Smooth muscle cell (in vitro differentiated cells): ENCODE measurements around the gene TOX3. TPM values are rescaled to one million over a fixed set of nuclear protein-coding genes. Genes with fewer than 3 reads are reported as not detected.

Experiments
- DNase-seq: peaks from one replicate; lab custom pipeline; 2025; ENCODE audit not compliant: unreplicated experiment; lab: John Stamatoyannopoulos, UW
- H2AFZ ChIP-seq: fragments of 200-600 bp; sonication (generic); 2 replicates; pipeline ENCODE4 v1.6.0; 2016; ENCODE audit warnings: antibody characterized with exemption, low read depth, mild to moderate bottlenecking
- H3F3A ChIP-seq: fragments of 200-600 bp; sonication (generic); 2 replicates; pipeline ENCODE4 v1.6.0; 2017; ENCODE audit warnings: antibody characterized with exemption, low read depth
- H3K27ac ChIP-seq: fragments of 200-600 bp; sonication (generic); 2 replicates; pipeline ENCODE4 v1.5.1; 2016; ENCODE audit warnings: low read depth, mild to moderate bottlenecking
- H3K27me3 ChIP-seq: fragments of 200-600 bp; sonication (generic); 2 replicates; pipeline ENCODE4 v1.6.1; 2016; ENCODE audit warnings: low read depth, mild to moderate bottlenecking
- H3K36me3 ChIP-seq: fragments of 200-600 bp; sonication (generic); 2 replicates; pipeline ENCODE4 v1.5.1; 2016; ENCODE audit warnings: low read depth
- H3K4me1 ChIP-seq: fragments of 200-600 bp; sonication (generic); 2 replicates; pipeline ENCODE4 v1.5.1; 2016; ENCODE audit warnings: low read depth
- H3K4me2 ChIP-seq: fragments of 200-600 bp; sonication (generic); 2 replicates; pipeline ENCODE4 v1.6.0; 2016; ENCODE audit warnings: mild to moderate bottlenecking
- H3K4me3 ChIP-seq: fragments of 200-600 bp; sonication (generic); 2 replicates; pipeline ENCODE4 v1.5.1; 2016; ENCODE audit warnings: mild to moderate bottlenecking
- H3K79me2 ChIP-seq: fragments of 200-600 bp; sonication (generic); 2 replicates; pipeline ENCODE4 v1.6.0; 2016; ENCODE audit warnings: low read depth, mild to moderate bottlenecking
- H3K9ac ChIP-seq: fragments of 200-600 bp; sonication (generic); 2 replicates; pipeline ENCODE4 v1.6.0; 2016; ENCODE audit warnings: low read depth
- H3K9me3 ChIP-seq: fragments of 200-600 bp; sonication (generic); replicated peaks from 2 replicates; pipeline ENCODE4 v1.5.1; 2016; ENCODE audit warnings: low read depth
- H4K20me1 ChIP-seq: fragments of 200-600 bp; sonication (generic); 2 replicates; pipeline ENCODE4 v1.6.0; 2016; ENCODE audit warnings: low read depth
- WGBS: methylation state at CpG from one replicate; pipeline ENCODE4 v1.1.7; 2016; ENCODE audit warnings: low lambda C conversion rate; 5-methylcytosine and 5-hydroxymethylcytosine counted together
- polyA plus RNA-seq: library from polyadenylated mRNA; unstranded; fragments of >200 nt; fragmentation: Nextera tagmentation; extraction: Ambion mirVana; gene quantifications from 2 replicates; pipeline ENCODE4 v1.2.1, GENCODE V29; 2016
- total RNA-seq: library from RNA; depleted of rRNA; stranded (reverse); fragments of >200 nt; gene quantifications from 2 replicates; pipeline ENCODE4 v1.2.3, GENCODE V29; 2014
- TF ChIP-seq, protein P1 (sequence below): fragments of 200-600 bp; sonication (generic); IDR thresholded peaks from 2 replicates; pipeline ENCODE4 v1.5.1; 2017; ENCODE audit warnings: borderline replicate concordance, mild to moderate bottlenecking, antibody characterized with exemption; ENCODE audit not compliant: insufficient read depth, poor library complexity, severe bottlenecking

The TOX3 gene
- total and polyA plus RNA-seq, 2 experiments from 2014 or later, result 0.18 to 0.49 TPM

DNA sequence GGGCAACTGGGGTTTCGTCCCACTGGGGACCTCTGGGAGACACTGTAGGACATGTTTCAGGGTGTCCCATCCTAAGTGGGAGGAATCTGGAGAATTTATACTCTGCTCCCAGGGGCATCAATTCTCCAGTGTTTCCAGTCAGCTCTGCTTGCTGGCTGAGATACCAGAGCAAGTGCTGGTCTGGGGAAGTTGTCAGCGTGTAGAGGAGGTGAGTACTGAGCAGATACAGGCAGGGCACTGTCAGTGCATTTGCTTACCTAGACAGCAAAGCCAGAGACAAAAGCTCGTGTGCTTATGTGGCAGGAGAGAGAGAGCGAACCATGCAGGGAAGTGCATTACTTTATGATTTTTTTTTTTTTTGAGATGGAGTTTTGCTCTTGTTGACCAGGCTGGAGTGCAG is 20.2 kb upstream of the TOX3 start:
- no peak overlapping the region for H3K4me3 ChIP-seq
- TF ChIP-seq, protein P1, sequence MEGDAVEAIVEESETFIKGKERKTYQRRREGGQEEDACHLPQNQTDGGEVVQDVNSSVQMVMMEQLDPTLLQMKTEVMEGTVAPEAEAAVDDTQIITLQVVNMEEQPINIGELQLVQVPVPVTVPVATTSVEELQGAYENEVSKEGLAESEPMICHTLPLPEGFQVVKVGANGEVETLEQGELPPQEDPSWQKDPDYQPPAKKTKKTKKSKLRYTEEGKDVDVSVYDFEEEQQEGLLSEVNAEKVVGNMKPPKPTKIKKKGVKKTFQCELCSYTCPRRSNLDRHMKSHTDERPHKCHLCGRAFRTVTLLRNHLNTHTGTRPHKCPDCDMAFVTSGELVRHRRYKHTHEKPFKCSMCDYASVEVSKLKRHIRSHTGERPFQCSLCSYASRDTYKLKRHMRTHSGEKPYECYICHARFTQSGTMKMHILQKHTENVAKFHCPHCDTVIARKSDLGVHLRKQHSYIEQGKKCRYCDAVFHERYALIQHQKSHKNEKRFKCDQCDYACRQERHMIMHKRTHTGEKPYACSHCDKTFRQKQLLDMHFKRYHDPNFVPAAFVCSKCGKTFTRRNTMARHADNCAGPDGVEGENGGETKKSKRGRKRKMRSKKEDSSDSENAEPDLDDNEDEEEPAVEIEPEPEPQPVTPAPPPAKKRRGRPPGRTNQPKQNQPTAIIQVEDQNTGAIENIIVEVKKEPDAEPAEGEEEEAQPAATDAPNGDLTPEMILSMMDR, result no peak
- 80% methylated on average over 4 of the region's 4 CpGs for WGBS

DNA sequence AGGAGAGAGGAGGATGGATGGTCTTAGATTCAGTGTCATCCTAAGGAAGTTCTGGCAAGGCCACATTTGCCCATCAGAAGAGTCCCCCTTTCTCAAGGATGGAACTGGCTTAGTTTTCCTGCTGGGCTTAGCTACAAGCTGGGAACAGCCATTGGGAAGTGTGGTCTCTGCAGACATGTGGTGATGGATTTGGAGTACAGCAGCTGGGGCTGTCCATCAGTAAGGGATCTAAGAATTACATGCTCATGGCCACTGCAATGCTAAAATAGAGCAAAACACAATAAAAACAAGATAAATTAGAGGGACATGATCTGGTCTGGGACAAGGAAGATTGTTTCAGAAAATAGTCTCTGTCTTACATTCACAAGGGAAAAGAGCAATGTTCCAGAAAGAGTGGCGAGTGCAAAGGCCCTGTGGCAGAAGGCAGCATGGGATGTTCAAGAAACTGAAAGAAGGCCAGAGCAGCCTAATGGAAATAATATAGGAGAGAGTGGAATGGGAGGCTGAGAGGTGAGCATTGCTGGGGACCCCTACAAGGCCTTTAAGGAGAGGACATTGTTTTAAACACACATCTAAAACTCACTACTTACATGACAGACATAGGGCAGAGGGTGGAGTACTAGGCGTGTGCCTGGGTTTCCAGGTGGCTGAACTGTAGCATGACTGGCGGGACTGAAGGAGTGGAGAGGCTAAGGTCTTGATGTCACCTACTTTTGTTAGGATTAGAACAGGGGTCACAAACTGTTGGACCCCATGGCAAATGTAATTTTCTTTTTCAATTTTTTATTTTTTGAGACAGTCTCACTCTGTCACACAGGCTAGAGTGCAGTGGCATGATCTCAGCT is 17.0 kb upstream of the TOX3 start:
- Histone ChIP-seq H4K20me1 (no peaks in the 10 kb centered on the region), H3K9ac (no peak overlapping the region), H2AFZ (no peak overlapping the region), H3K79me2 (no peaks in the 10 kb centered on the region), H3K4me2 (no peak overlapping the region), H3K4me1 (no peaks in the 10 kb centered on the region), H3K9me3 (no peaks in the 10 kb centered on the region), H3K4me3 (no peak overlapping the region), H3K27me3 (peaks cover 7% of the 10 kb centered on the region), H3F3A (no peaks in the 10 kb centered on the region), H3K27ac (no peak overlapping the region), H3K36me3 (no peaks in the 10 kb centered on the region)
- TF ChIP-seq, protein P1, result no peak
- 91% methylated on average over 3 of the region's 3 CpGs for WGBS
- DNase-seq, result no peak

More for the DNA sequence above, 20.2 kb upstream of the TOX3 start:
- Histone ChIP-seq H3K9me3 (no peaks in the 10 kb centered on the region), H2AFZ (no peak overlapping the region), H3K27me3 (peaks cover 7% of the 10 kb centered on the region), H3F3A (no peaks in the 10 kb centered on the region), H3K36me3 (no peaks in the 10 kb centered on the region), H3K4me2 (no peak overlapping the region), H4K20me1 (no peaks in the 10 kb centered on the region), H3K4me1 (no peaks in the 10 kb centered on the region), H3K9ac (no peak overlapping the region), H3K27ac (no peak overlapping the region), H3K79me2 (no peaks in the 10 kb centered on the region)
- no peak for DNase-seq

DNA sequence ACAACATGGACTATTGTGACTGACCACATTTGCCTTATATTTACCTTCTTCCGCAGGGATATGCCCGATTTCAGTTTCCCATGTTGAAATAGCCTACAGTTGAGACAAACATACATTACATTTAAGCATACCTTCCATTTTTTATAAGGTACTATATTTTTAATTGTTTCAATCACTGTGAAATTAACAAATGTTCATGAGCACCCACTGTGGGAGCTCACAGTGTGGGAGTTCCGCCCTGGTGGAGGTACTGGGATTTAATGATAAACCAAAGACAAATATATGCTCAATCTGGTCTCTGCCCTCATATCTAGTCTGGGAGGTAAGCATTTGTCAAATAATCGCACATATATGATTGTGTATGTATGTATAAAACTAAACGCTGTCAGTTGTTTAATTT is 15.8 kb upstream of the TOX3 start:
- Histone ChIP-seq H3K9ac (no peak overlapping the region), H3K4me2 (no peak overlapping the region), H3F3A (no peaks in the 10 kb centered on the region), H3K27me3 (no peaks in the 10 kb centered on the region), H2AFZ (no peak overlapping the region), H3K4me3 (no peak overlapping the region), H3K36me3 (no peaks in the 10 kb centered on the region), H3K9me3 (no peaks in the 10 kb centered on the region), H3K79me2 (no peaks in the 10 kb centered on the region), H4K20me1 (no peaks in the 10 kb centered on the region), H3K27ac (no peak overlapping the region), H3K4me1 (no peaks in the 10 kb centered on the region)
- DNase-seq, result no peak
- TF ChIP-seq, protein P1, result no peak
- 93% methylated on average over 5 of the region's 5 CpGs for WGBS
